Activated CD8-positive, alpha-beta memory T cell treated with anti-CD3 and anti-CD28 coated beads, Interleukin-2, amount 10 ng/mL, durations not matched to agents 7 days and 5 days (primary cell): Measurements from ENCODE around the gene LRP5. TPM values are rescaled to one million over a fixed set of nuclear protein-coding genes. Genes with fewer than 3 reads are reported as not detected.
"Not testable (repeated sequence)": the region's sequence is repeated elsewhere in the genome, so short reads cannot be mapped to it uniquely, and the experiment has no call there.

Experiments used
- ATAC-seq: fragments of 150-1000 bp; cut with Tn5 transposase; one replicate; pipeline ENCODE4 v1.10.0; 2021; ENCODE audit warnings: moderate library complexity
- CTCF ChIA-PET: fragments of 350-600 bp; sonication (Branson Sonifier 250); formaldehyde crosslinking; loops from one replicate; lab custom pipeline; 2021; ENCODE audit warnings: antibody characterized with exemption; lab: Charles Lee
- DNase-seq: peaks from one replicate; pipeline ENCODE4 v3.0.0-alpha.2; 2020
- H3K27ac Mint-ChIP-seq: one replicate; pipeline ENCODE4 v1.8.0; 2021; ENCODE audit warnings: mild to moderate bottlenecking, mixed read lengths
- H3K27me3 Mint-ChIP-seq: one replicate; pipeline ENCODE4 v1.8.0; 2021; ENCODE audit warnings: mixed read lengths
- H3K36me3 Mint-ChIP-seq: one replicate; pipeline ENCODE4 v1.8.0; 2021; ENCODE audit warnings: mild to moderate bottlenecking, mixed read lengths
- H3K4me1 Mint-ChIP-seq: one replicate; pipeline ENCODE4 v1.8.0; 2021; ENCODE audit warnings: mixed read lengths
- H3K4me3 Mint-ChIP-seq: one replicate; pipeline ENCODE4 v1.8.0; 2021; ENCODE audit warnings: mild to moderate bottlenecking, moderate library complexity, mixed read lengths
- H3K9me3 Mint-ChIP-seq: one replicate; pipeline ENCODE4 v1.8.0; 2022; ENCODE audit warnings: low read depth, mixed read lengths
- total RNA-seq, 2 experiments: library from RNA; stranded (reverse); gene quantifications; one replicate each; pipeline ENCODE4 v1.2.3, GENCODE V29; 2021

LRP5 gene
- total RNA-seq, 2 experiments from 2014 or later: 15.6 to 16.2 TPM

DNA sequence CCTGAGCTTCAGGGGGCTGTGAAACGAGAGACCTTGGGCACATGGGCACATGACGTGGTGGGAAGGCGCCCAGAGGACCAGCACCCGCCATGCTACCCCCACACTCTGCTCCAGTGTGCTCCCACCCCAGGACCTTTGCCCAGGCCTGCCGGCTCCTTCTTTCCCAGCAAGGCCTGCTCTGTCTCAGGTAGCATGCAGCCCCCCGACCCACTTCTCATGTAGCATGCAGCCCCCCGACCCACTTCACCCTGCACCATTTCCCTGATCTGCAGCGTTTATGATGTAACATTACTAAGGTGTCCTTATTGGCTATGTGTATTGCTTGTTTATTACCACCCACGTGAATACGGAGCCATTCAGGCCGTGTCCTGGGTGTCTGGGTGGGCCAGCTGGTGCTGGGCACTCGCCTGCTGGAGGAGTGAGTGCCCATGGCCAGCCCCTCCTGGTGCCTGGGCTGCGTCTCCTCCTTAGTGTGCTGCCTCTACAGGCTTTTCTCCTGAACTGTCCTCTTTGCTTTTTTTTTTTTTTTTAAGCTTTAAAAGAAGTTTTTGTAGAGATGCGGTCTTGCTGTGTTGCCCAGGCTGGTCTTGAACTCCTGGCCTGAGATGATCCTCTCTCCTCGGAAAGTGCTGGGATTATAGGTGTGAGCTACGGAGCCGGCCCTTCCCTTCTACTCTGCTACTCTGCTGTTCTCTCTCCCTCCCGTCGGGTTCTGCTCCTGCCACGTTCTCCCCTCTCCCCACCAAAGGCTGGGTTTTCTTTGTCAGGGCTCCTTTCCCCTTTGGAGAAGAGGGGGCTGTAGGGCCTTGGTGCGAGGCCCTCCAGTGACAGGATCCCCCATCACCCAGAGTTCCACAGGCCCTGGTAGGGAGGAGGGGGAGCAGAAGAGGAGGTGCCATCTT, 29.4 kb downstream of the LRP5 start:
- Mint-ChIP-seq H3K9me3 (no peaks in the 10 kb centered on the region), H3K27me3 (peaks cover 3% of the 10 kb centered on the region), H3K27ac (peak overlapping the region; percentile 63), H3K4me3 (peak overlapping the region; percentile 38), H3K4me1 (peaks cover 51% of the 10 kb centered on the region), H3K36me3 (peaks cover 7% of the 10 kb centered on the region)
- CTCF ChIA-PET: interaction anchor here (0.6 to 1.0 kb wide), 2 partner anchors 11 to 1109 kb away, joined by 4 to 5 read pairs; no protein-coding TSS in a partner anchor
- no peak for ATAC-seq
- no peak for DNase-seq

DNA sequence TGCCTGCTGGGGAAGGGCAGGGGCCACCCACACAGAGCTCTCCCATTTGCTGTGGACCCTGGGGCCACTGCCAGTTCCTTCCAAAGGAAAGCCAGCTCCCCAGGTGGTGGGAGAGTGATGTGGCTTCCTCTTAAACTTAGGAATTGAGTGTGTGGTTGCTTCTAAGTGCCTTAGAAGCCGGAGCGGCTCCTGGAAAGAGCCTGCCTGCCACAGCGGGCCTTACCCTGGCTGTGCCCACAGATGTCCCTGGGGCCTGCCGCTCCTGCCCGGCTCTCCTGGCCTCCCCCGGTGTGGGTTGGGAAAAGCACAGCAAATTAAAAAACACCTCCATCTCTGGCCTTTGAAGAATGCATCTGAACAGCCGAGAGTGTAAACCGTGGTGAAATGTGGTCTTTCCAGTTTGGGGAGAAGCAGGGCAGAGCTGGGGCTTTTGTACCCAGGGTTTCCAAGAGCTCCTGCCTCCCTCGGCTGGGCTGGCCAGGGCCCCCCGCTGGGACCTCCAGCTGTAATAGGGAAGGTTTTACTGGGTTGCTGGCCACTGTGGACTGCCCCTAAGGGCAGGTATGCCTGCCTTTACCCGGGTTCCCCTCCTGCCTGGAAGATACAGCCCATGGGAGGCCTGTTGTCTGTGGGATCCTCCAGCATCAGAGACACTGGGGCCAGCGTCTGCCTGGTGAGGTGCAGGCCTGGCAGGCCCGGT, 30.2 kb downstream of the LRP5 start:
- CTCF ChIA-PET: interaction anchor here (0.6 to 1.0 kb wide), 2 partner anchors 12 to 1110 kb away, joined by 4 to 5 read pairs; no protein-coding TSS in a partner anchor
- Mint-ChIP-seq H3K27ac (no peak overlapping the region), H3K27me3 (peaks cover 3% of the 10 kb centered on the region), H3K4me3 (no peak overlapping the region), H3K36me3 (peaks cover 7% of the 10 kb centered on the region), H3K9me3 (no peaks in the 10 kb centered on the region), H3K4me1 (peaks cover 43% of the 10 kb centered on the region)
- ATAC-seq: no peak
- DNase-seq: no peak

DNA sequence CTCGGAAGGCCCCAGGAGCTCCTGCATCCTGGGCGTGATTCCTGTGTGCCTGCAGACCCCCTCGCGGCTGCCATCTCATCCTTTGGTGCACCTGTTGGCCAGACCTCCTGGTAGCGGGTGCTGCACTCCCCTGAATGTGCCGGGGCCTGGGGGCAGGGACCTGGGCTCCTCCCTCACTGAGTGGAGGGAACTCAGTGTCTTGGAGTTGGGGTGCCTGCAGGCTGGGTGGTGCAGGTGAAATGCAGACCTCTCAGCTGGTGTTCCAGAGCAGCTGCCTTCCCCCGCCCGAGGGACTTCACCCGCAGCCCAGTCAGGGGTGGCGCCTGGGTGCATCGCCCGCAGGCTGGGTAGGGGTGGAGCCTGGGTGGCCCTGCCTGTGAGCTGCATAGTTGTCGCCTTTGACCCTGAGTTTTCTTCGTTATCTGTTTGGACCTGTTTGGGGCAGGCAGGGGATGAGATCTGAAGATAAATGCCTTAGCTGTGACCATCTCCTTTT, 31.4 kb downstream of the LRP5 start:
- ATAC-seq (no peak), DNase-seq (no peak)
- H3K9me3 Mint-ChIP-seq: no peaks in the 10 kb centered on the region
- no peak overlapping the region for H3K27ac Mint-ChIP-seq
- H3K36me3 Mint-ChIP-seq: peaks cover 7% of the 10 kb centered on the region
- H3K4me1 Mint-ChIP-seq: peaks cover 33% of the 10 kb centered on the region
- H3K4me3 Mint-ChIP-seq: no peak overlapping the region
- CTCF ChIA-PET: no interaction called here
- peaks cover 3% of the 10 kb centered on the region for H3K27me3 Mint-ChIP-seq

DNA sequence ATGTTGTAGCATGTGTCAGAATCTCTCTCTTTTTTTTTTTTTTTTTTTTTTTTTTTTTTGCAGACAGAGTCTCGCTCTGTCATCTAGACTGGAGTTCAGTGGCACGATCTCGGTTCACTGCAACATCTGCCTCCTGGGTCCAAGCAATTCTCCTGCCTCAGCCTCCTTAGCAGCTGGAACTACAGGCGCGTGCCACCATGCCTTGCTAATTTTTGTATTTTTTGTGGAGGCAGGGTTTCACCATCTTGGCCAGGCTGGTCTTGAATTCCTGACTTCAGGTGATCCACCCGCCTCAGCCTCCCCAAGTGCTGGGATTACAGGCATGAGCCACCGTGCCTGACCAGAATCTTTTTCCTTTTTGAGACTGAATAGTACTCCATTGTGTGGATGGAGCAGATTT, 32.4 kb downstream of the LRP5 start:
- H3K4me1 Mint-ChIP-seq: peaks cover 29% of the 10 kb centered on the region
- CTCF ChIA-PET, H3K4me3 Mint-ChIP-seq, H3K9me3 Mint-ChIP-seq, H3K27ac Mint-ChIP-seq, H3K36me3 Mint-ChIP-seq, DNase-seq, ATAC-seq, H3K27me3 Mint-ChIP-seq: not testable (repeated sequence)

DNA sequence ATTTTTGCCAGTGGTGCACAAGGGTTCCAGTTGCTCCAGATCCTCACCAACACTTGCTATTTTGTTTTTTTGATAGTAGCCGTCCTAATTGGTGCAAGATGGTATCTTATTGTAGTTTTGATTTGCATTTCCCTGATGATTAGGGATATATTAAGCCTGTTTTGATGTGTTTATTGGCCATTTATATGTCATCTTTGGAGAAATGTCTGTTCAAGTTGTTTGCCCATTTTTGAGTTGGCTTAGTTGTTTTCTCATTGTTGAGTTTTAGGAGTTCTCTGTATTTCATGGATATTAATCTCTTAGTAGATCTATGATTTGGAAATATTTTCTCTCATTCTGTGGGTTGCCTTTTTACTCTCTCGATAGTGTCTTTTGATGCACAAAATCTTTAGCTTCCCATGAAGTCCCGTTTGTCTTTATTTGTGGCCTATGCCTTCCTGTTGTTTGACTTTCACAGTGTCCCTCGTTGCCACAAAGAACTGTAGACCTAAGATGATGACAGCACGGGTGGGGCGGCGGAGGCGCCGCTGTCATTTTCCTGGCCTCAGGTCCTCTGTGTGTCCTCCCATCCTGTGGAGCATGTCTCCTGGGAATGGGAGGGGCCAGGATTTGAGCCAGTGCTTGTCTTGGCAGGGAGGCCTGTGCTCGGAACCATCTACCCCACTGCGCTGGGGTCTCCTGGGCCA, 33.5 kb downstream of the LRP5 start:
- no peaks in the 10 kb centered on the region for H3K27me3 Mint-ChIP-seq
- peak overlapping the region; percentile 21 for H3K27ac Mint-ChIP-seq
- peaks cover 19% of the 10 kb centered on the region for H3K4me1 Mint-ChIP-seq
- ATAC-seq: no peak
- no peak overlapping the region for H3K4me3 Mint-ChIP-seq
- CTCF ChIA-PET: interaction anchor here (1.3 kb wide), 1 partner anchor 88 kb away, joined by 3 read pairs; no protein-coding TSS in a partner anchor
- no peak for DNase-seq
- peaks cover 7% of the 10 kb centered on the region for H3K36me3 Mint-ChIP-seq
- H3K9me3 Mint-ChIP-seq: no peaks in the 10 kb centered on the region

DNA sequence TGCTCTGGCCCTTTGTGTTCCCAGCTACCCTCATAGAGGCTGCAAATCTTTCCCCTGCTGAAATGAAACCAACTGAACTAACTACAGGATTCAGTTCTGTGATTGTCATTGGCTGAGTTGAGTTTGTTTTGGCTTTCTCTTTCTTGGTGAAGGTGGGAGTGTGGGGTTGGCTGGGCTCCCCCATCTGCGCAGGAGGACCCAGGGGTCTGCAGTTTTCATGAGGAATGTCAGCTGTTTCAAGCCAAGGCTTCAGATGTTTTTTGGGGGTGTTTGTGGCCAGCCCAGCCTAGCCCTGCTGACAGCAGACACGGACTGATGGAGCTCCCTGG, 34.0 kb downstream of the LRP5 start:
- Mint-ChIP-seq H3K36me3 (peaks cover 7% of the 10 kb centered on the region), H3K9me3 (no peaks in the 10 kb centered on the region), H3K4me1 (peaks cover 14% of the 10 kb centered on the region), H3K4me3 (no peak overlapping the region), H3K27ac (no peak overlapping the region), H3K27me3 (no peaks in the 10 kb centered on the region)
- CTCF ChIA-PET: interaction anchor here (1.3 kb wide), 1 partner anchor 89 kb away, joined by 3 read pairs; no protein-coding TSS in a partner anchor
- no peak for DNase-seq
- no peak for ATAC-seq

DNA sequence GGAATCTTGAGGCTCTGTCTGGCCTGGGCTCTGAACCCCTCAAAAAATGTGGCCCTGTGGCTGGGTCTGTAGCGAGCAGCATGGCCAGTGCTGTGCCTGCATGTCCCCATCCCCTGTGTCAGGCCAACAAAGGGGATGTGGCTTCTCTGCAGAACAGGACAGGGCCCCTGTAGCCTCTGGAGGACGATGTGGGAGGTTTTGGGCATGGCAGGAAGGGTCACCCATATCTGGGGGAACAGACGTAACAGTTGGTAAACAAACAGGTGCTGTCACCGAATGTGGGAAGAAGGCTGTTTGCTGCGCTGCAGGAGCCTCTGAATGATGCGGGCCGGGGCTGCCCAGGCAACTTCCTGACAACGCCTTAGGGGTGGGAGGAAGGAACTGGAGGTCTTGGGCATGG, 35.0 kb downstream of the LRP5 start:
- Mint-ChIP-seq H3K36me3 (peaks cover 7% of the 10 kb centered on the region), H3K27ac (no peak overlapping the region), H3K27me3 (no peaks in the 10 kb centered on the region), H3K9me3 (no peaks in the 10 kb centered on the region), H3K4me3 (no peak overlapping the region), H3K4me1 (peaks cover 6% of the 10 kb centered on the region)
- ATAC-seq (no peak), DNase-seq (no peak)
- CTCF ChIA-PET: no interaction called here

DNA sequence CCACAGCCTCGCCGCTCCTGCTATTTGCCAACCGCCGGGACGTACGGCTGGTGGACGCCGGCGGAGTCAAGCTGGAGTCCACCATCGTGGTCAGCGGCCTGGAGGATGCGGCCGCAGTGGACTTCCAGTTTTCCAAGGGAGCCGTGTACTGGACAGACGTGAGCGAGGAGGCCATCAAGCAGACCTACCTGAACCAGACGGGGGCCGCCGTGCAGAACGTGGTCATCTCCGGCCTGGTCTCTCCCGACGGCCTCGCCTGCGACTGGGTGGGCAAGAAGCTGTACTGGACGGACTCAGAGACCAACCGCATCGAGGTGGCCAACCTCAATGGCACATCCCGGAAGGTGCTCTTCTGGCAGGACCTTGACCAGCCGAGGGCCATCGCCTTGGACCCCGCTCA, 35.5 kb downstream of the LRP5 start:
- H3K9me3 Mint-ChIP-seq: no peaks in the 10 kb centered on the region
- no peak for ATAC-seq

DNA sequence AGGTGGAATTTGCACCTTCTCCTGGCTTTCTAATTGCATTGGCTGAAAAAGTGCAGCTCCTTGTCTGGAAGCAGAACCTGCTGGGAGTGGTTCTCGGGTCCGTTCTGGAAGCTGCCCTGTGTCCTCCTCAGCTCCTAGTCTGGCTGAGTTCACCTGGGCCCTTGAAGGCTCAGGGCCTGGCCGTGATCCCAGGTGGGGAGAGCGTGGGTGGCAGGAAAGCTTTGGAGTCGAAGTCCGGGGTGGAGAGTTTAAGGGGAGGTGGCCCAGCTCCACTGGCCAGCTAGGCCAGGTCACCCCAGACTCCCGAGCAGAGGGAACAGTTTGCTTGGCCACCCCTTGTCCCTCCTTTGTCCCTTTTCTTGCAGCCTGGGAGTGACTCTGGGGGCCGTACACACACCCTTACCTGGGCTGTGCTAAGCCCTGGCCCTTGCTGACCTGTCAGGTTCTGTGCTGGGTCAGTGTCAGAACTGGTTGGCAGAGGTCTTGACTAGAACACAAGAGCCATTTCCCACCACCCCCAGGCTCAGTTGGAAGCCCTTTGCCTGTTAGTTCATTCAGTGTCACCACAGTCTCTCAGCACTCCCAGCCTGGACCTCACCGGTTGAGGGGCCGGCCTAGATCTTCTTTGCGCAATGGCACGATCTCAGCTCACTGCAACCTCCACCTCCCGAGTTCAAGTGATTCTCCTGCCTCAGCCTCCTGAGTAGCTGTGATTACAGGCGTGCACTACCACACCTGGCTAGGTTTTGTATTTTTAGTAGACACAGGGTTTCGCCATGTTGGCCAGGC, 37.3 kb downstream of the LRP5 start:
- peaks cover 7% of the 10 kb centered on the region for H3K36me3 Mint-ChIP-seq
- H3K4me3 Mint-ChIP-seq: no peak overlapping the region
- no peak overlapping the region for H3K27ac Mint-ChIP-seq
- peaks cover 6% of the 10 kb centered on the region for H3K4me1 Mint-ChIP-seq
- CTCF ChIA-PET: no interaction called here
- H3K27me3 Mint-ChIP-seq: no peaks in the 10 kb centered on the region
- no peak for ATAC-seq
- H3K9me3 Mint-ChIP-seq: no peaks in the 10 kb centered on the region
- no peak for DNase-seq

More for the DNA sequence above, 35.5 kb downstream of the LRP5 start:
- Mint-ChIP-seq H3K4me3 (no peak overlapping the region), H3K36me3 (peaks cover 7% of the 10 kb centered on the region), H3K27ac (no peak overlapping the region), H3K4me1 (peaks cover 6% of the 10 kb centered on the region), H3K27me3 (no peaks in the 10 kb centered on the region)
- CTCF ChIA-PET: no interaction called here
- no peak for DNase-seq

DNA sequence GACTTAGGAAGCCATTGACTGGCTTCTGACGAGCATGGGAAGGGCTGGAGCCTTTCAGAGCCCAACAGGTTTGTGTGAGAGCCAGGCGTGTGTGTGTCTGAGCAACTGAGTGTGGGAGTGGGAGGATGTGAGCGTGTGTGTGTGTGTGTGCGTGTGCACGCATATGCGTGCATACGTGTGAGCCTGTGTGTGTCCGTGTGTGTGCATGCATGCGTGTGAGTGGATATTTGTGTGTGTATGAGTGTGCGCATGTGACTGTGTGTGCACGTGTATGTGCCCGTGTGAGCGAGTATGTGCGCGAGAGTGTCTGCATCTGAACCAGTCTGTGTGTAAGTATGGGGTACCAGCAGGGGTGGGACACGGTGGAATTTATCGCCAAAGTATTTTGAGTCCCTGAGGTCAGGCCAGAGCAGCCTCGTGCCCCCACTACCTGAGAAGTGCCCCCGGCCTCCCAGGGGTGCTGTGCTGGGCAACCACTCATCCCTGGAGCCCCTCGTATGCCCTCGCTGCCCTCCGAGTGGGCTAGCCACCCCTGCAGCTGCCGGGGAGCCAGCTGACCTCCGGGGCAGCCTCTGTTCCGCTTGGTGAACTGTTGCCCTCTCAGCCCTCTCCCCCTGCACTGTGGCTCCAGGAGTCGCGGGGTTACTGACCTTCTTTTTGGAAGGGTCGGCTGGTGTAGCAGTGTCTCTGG, 38.5 kb downstream of the LRP5 start:
- no peak for ATAC-seq
- peaks cover 5% of the 10 kb centered on the region for H3K4me1 Mint-ChIP-seq
- no peak overlapping the region for H3K4me3 Mint-ChIP-seq
- H3K27ac Mint-ChIP-seq: no peak overlapping the region
- no peaks in the 10 kb centered on the region for H3K9me3 Mint-ChIP-seq
- CTCF ChIA-PET: no interaction called here
- no peak for DNase-seq
- no peaks in the 10 kb centered on the region for H3K27me3 Mint-ChIP-seq
- H3K36me3 Mint-ChIP-seq: peaks cover 2% of the 10 kb centered on the region

DNA sequence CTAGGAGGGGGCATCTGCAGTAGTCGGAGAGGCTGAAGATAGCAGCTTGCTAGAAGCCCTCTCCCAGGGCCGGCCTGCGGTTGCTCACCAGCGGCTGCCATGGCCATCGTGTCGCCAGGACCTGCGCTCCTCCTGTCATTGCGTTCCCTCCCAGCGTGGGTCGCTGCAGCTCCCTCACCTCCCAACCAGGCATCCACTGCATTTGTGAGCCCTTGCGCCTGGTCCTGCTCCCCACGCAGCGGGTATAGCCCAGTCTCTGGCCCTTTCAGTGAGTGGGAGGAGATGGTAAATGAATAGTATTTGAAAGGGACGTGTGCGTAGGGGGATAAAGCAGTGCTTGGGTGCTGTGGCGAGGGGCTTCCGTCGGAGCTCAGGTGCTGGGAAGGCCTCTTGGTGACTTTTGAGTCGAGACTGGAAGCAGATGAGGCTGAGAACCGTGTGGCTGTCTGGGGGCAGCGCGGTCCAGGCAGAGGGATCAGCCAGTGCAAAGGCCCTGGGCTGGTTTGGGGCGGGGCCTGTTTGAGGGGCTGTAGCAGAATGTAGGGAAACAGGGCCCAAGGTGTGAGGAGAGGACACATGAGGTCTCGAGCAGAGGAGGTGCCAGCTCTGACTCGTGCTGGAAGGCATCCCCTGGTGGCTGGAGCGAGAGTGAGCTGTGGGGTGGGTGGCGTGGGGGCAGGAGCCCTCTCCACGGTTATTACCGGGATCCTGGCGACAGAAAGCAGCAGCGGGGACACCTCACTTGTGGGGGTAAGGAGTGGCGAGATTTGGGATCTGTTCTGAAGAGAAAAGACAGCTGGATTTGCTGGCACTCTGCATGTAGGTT, 39.3 kb downstream of the LRP5 start:
- Mint-ChIP-seq H3K9me3 (no peaks in the 10 kb centered on the region), H3K36me3 (no peaks in the 10 kb centered on the region), H3K27me3 (no peaks in the 10 kb centered on the region), H3K27ac (no peak overlapping the region), H3K4me1 (no peaks in the 10 kb centered on the region), H3K4me3 (no peak overlapping the region)
- CTCF ChIA-PET: no interaction called here
- ATAC-seq (no peak), DNase-seq (no peak)

DNA sequence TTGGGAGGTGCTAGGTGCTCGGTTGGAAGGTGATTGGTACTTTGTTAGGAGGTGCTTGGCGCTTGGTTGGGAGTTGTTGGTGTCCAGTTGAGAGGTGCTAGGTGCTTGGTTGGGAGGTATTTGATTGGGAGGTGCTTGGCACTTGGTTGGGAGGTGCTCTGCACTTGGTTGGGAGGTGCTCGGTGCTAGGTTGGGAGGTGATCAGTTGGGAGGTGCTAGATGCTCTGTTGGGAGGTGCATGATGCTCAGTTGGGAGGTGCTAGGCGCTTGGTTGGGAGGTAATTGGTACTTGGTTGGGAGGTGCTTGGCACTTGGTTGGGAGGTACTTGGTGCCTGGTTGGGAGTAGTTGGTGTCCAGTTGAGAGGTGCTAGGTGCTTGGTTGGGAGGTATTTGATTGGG, 40.2 kb downstream of the LRP5 start:
- H3K27ac Mint-ChIP-seq: no peak overlapping the region
- H3K36me3 Mint-ChIP-seq: no peaks in the 10 kb centered on the region
- DNase-seq: no peak
- CTCF ChIA-PET: no interaction called here
- H3K4me1 Mint-ChIP-seq: no peaks in the 10 kb centered on the region
- no peaks in the 10 kb centered on the region for H3K9me3 Mint-ChIP-seq
- ATAC-seq: no peak
- no peaks in the 10 kb centered on the region for H3K27me3 Mint-ChIP-seq
- H3K4me3 Mint-ChIP-seq: no peak overlapping the region
